ENCODE measurements around the gene TMEM79.

TMEM79 gene

GRCh38 chr1:156259805-156260204 lies 24.3 kb upstream of the TMEM79 start:
- H4K20me1 ChIP-seq: peaks cover 48% of the 10 kb centered on the region; the same call in 1 of the 2 replicates
- H3K4me2 ChIP-seq: no peak overlapping the region
- H3K9ac ChIP-seq: no peak overlapping the region
- no peaks in the 10 kb centered on the region for H3K27me3 ChIP-seq
- H3K36me3 ChIP-seq: peaks cover 100% of the 10 kb centered on the region
- no peaks in the 10 kb centered on the region for H3K4me1 ChIP-seq
- no peak for TF ChIP-seq Cebpa-rat (IDR thresholded peaks at IDR 0.05)
- no peak overlapping the region for H3K4me3 ChIP-seq
- no peak overlapping the region for H3K27ac ChIP-seq
- no peaks in the 10 kb centered on the region for H3K9me3 ChIP-seq

GRCh38 chr1:156260896-156261295 lies 23.2 kb upstream of the TMEM79 start:
- no peak for TF ChIP-seq Cebpa-rat (IDR thresholded peaks at IDR 0.05)
- Histone ChIP-seq H4K20me1 (peaks cover 54% of the 10 kb centered on the region), H3K36me3 (peaks cover 100% of the 10 kb centered on the region), H3K4me3 (no peak overlapping the region), H3K4me1 (no peaks in the 10 kb centered on the region), H3K4me2 (no peak overlapping the region), H3K9ac (no peak overlapping the region), H3K9me3 (no peaks in the 10 kb centered on the region), H3K27me3 (no peaks in the 10 kb centered on the region), H3K27ac (no peak overlapping the region)

- no peaks in the 10 kb centered on the region for H3K27me3 ChIP-seq
- no peak overlapping the region for H3K27ac ChIP-seq
- H3K9me3 ChIP-seq: no peaks in the 10 kb centered on the region
- peaks cover 64% of the 10 kb centered on the region for H4K20me1 ChIP-seq
- H3K4me1 ChIP-seq: no peaks in the 10 kb centered on the region
- H3K36me3 ChIP-seq: peaks cover 100% of the 10 kb centered on the region
- H3K4me2 ChIP-seq: no peak overlapping the region
- no peak overlapping the region for H3K9ac ChIP-seq
- no peak for TF ChIP-seq Cebpa-rat (IDR thresholded peaks at IDR 0.05)
- H3K4me3 ChIP-seq: no peak overlapping the region
Observed at GRCh38 chr1:156262461-156263287, 21.5 kb upstream of the TMEM79 start.

- Histone ChIP-seq H3K4me2 (no peak overlapping the region), H3K9me3 (no peaks in the 10 kb centered on the region), H3K9ac (no peak overlapping the region), H3K4me1 (no peaks in the 10 kb centered on the region), H3K27ac (no peak overlapping the region), H3K36me3 (peaks cover 100% of the 10 kb centered on the region), H3K27me3 (no peaks in the 10 kb centered on the region), H4K20me1 (peaks cover 70% of the 10 kb centered on the region), H3K4me3 (no peak overlapping the region)
- no peak for TF ChIP-seq Cebpa-rat (IDR thresholded peaks at IDR 0.05)
Observed at GRCh38 chr1:156263288-156263655, 20.9 kb upstream of the TMEM79 start.

- Histone ChIP-seq H3K4me3 (no peak overlapping the region), H4K20me1 (peaks cover 84% of the 10 kb centered on the region), H3K27ac (no peak overlapping the region), H3K4me1 (no peaks in the 10 kb centered on the region), H3K4me2 (no peak overlapping the region), H3K9ac (no peak overlapping the region), H3K9me3 (no peaks in the 10 kb centered on the region), H3K36me3 (peaks cover 100% of the 10 kb centered on the region), H3K27me3 (no peaks in the 10 kb centered on the region)
- no peak for TF ChIP-seq Cebpa-rat (IDR thresholded peaks at IDR 0.05)
Observed at GRCh38 chr1:156266051-156266450, 18.1 kb upstream of the TMEM79 start.

- H3K4me1 ChIP-seq: no peaks in the 10 kb centered on the region
- TF ChIP-seq Cebpa-rat (IDR thresholded peaks at IDR 0.05): no peak
- H3K4me2 ChIP-seq: no peak overlapping the region
- H3K9ac ChIP-seq: no peak overlapping the region
- no peaks in the 10 kb centered on the region for H3K9me3 ChIP-seq
- H4K20me1 ChIP-seq: peaks cover 78% of the 10 kb centered on the region
- H3K27ac ChIP-seq: no peak overlapping the region
- H3K4me3 ChIP-seq: no peak overlapping the region
- no peaks in the 10 kb centered on the region for H3K27me3 ChIP-seq
- H3K36me3 ChIP-seq: peaks cover 99% of the 10 kb centered on the region
Observed at GRCh38 chr1:156268336-156268735, 15.8 kb upstream of the TMEM79 start.

GRCh38 chr1:156270314-156270713 lies 13.8 kb upstream of the TMEM79 start:
- Histone ChIP-seq H3K27me3 (no peaks in the 10 kb centered on the region), H3K4me1 (no peaks in the 10 kb centered on the region), H3K9me3 (no peaks in the 10 kb centered on the region), H3K4me2 (no peak overlapping the region), H3K36me3 (peaks cover 99% of the 10 kb centered on the region), H3K4me3 (no peak overlapping the region), H3K9ac (no peak overlapping the region), H3K27ac (no peak overlapping the region), H4K20me1 (peaks cover 80% of the 10 kb centered on the region)
- TF ChIP-seq Cebpa-rat (IDR thresholded peaks at IDR 0.05): no peak

GRCh38 chr1:156276532-156276931 lies 7.6 kb upstream of the TMEM79 start:
- Histone ChIP-seq H3K27me3 (no peaks in the 10 kb centered on the region), H3K36me3 (peaks cover 90% of the 10 kb centered on the region), H3K9me3 (no peaks in the 10 kb centered on the region), H3K4me3 (no peak overlapping the region), H4K20me1 (peaks cover 82% of the 10 kb centered on the region), H3K4me1 (peaks cover 17% of the 10 kb centered on the region), H3K9ac (no peak overlapping the region), H3K27ac (no peak overlapping the region), H3K4me2 (no peak overlapping the region)
- no peak for TF ChIP-seq Cebpa-rat (IDR thresholded peaks at IDR 0.05)

- Histone ChIP-seq H3K9ac (no peak overlapping the region), H3K4me1 (peaks cover 21% of the 10 kb centered on the region), H3K36me3 (peaks cover 85% of the 10 kb centered on the region), H3K9me3 (no peaks in the 10 kb centered on the region), H3K27ac (no peak overlapping the region), H3K4me3 (no peak overlapping the region), H4K20me1 (peaks cover 82% of the 10 kb centered on the region), H3K27me3 (no peaks in the 10 kb centered on the region), H3K4me2 (no peak overlapping the region)
- no peak for TF ChIP-seq Cebpa-rat (IDR thresholded peaks at IDR 0.05)
Observed at GRCh38 chr1:156276966-156277381, 7.2 kb upstream of the TMEM79 start.

- Histone ChIP-seq H3K27me3 (no peaks in the 10 kb centered on the region), H3K4me1 (peaks cover 34% of the 10 kb centered on the region), H4K20me1 (peaks cover 67% of the 10 kb centered on the region), H3K4me2 (0 out of 2 replicates have a peak overlapping the region, but pooled peaks have one; percentile 92), H3K9ac (no peak overlapping the region), H3K27ac (no peak overlapping the region), H3K36me3 (peaks cover 57% of the 10 kb centered on the region), H3K9me3 (no peaks in the 10 kb centered on the region), H3K4me3 (no peak overlapping the region)
- TF ChIP-seq Cebpa-rat (IDR thresholded peaks at IDR 0.05): no peak
Observed at GRCh38 chr1:156279837-156280236, 4.3 kb upstream of the TMEM79 start.

Measured in BLaER1 (cell line).